PC-3 (cell line): ENCODE measurements around the gene ZBTB21.

Experiments used
- CTCF ChIP-seq: fragments of 300-600 bp; sonication (generic); conservative IDR thresholded peaks from 2 replicates; pipeline ENCODE4 v1.5.1; 2017; ENCODE audit warnings: antibody characterized with exemption, low read depth, mild to moderate bottlenecking, low read length
- EZH2phosphoT487 ChIP-seq: fragments of 300-600 bp; sonication (generic); IDR thresholded peaks from 2 replicates; pipeline ENCODE4 v1.6.1; 2018; ENCODE audit warnings: mild to moderate bottlenecking, antibody characterized with exemption, low read length, borderline replicate concordance

GRCh38 chr21:41979335-41979734 lies 30.8 kb downstream of the ZBTB21 start:
- TF ChIP-seq CTCF (no peak), EZH2phosphoT487 (no peak)
